A673 (cell line): ENCODE results near the gene ZFPM1.

ENCODE experiments used
- EZH2 ChIP-seq: fragments of 200-600 bp; sonication (generic); IDR thresholded peaks from 2 replicates; pipeline ENCODE4 v1.6.1; 2017; ENCODE audit warnings: borderline replicate concordance, low read depth, mild to moderate bottlenecking, mixed read lengths, antibody characterized with exemption, low read length; ENCODE audit not compliant: poor library complexity, severe bottlenecking
- TF ChIP-seq, protein P1 (sequence below): fragments of 300-800, 200-600 bp; sonication (generic); conservative IDR thresholded peaks from 2 replicates; pipeline ENCODE4 v1.5.1; 2017; ENCODE audit warnings: low read depth, mild to moderate bottlenecking, antibody characterized with exemption, low read length, moderate library complexity, mixed read lengths

DNA sequence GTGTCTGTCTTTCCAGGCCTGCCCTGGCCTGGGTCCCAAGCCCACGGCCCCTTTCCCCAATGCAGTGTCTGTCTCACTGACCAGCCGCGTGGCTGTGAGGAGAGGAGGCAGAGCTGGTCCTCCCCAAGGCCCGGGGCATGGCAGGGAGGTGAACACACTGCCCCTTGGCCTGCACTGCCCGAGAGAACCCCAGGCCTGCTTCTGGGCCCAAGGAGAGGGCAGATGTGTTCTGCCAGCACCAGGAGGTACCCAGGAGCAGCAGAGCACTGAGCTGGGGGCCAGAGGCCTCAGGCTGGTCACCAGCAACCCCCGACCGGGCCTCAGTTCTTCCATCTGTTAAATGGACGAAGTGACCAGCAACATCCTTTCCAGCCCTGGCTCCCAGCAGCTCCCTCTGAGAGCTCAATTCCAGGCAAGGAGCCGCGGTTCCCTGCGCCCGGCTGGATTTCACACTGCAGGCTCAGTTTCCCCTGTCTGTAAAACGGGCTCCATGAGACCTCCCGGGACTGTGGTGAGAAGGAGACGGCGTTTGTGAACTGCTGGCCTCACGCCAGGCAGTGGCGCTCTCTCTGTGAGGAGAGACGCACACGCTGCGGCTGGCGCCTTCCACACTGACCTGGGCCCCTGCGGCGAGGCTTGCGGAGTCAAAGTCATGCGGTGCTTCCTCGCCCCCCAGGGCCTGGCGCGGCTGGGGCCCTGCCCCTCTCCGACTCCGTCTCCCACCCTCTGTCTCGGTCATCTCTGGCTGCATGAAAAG, 8.1 kb upstream of the ZFPM1 start:
- no peak for TF ChIP-seq EZH2
- TF ChIP-seq, protein P1, sequence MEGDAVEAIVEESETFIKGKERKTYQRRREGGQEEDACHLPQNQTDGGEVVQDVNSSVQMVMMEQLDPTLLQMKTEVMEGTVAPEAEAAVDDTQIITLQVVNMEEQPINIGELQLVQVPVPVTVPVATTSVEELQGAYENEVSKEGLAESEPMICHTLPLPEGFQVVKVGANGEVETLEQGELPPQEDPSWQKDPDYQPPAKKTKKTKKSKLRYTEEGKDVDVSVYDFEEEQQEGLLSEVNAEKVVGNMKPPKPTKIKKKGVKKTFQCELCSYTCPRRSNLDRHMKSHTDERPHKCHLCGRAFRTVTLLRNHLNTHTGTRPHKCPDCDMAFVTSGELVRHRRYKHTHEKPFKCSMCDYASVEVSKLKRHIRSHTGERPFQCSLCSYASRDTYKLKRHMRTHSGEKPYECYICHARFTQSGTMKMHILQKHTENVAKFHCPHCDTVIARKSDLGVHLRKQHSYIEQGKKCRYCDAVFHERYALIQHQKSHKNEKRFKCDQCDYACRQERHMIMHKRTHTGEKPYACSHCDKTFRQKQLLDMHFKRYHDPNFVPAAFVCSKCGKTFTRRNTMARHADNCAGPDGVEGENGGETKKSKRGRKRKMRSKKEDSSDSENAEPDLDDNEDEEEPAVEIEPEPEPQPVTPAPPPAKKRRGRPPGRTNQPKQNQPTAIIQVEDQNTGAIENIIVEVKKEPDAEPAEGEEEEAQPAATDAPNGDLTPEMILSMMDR = no peak
